GM12874 (cell line): Measurements from ENCODE around the gene TCOF1.

Experiments
- CTCF ChIP-seq: IDR thresholded peaks from 2 replicates; pipeline ENCODE4 v1.5.1; 2011; ENCODE audit warnings: low read depth, mild to moderate bottlenecking, control low read depth, low read length, moderate library complexity; ENCODE audit not compliant: insufficient read depth

Gene TCOF1

GRCh38 chr5:150443242-150444075 lies 86.0 kb downstream of the TCOF1 start:
- no peak for TF ChIP-seq CTCF

GRCh38 chr5:150444770-150445169 lies 87.3 kb downstream of the TCOF1 start:
- no peak for TF ChIP-seq CTCF

- no peak for TF ChIP-seq CTCF
These were observed 88.6 kb downstream of the TCOF1 start for GRCh38 chr5:150446088-150446487.

- no peak for TF ChIP-seq CTCF
These were observed 89.1 kb downstream of the TCOF1 start for GRCh38 chr5:150446583-150446982.

- no peak for TF ChIP-seq CTCF
These were observed 89.7 kb downstream of the TCOF1 start for GRCh38 chr5:150447188-150447587.

- TF ChIP-seq CTCF: no peak
These were observed 90.8 kb downstream of the TCOF1 start for GRCh38 chr5:150448334-150448733.

GRCh38 chr5:150448952-150449516 lies 91.5 kb downstream of the TCOF1 start:
- TF ChIP-seq CTCF: no peak
